HepG2 (cell line): ENCODE measurements around the gene PTPN18. TPM values are rescaled to one million over a fixed set of nuclear protein-coding genes. Genes with fewer than 3 reads are reported as not detected.

ENCODE experiments used
- ASH2L ChIP-seq: fragments of 300-600, 200-600 bp; sonication (generic); IDR thresholded peaks from 2 replicates; pipeline ENCODE4 v1.7.0; 2017; ENCODE audit warnings: low read depth, mild to moderate bottlenecking, moderate library complexity, mixed read lengths, low read length; ENCODE audit not compliant: insufficient read length
- BCL3 ChIP-seq: sonication (generic); formaldehyde crosslinking; IDR thresholded peaks from 2 replicates; pipeline ENCODE4 v1.5.1; 2020; ENCODE audit warnings: mild to moderate bottlenecking, missing genetic modification reagents, moderate library complexity
- CBFB ChIP-seq: sonication (generic); formaldehyde crosslinking; IDR thresholded peaks from 2 replicates; pipeline ENCODE4 v1.4.0; 2020; ENCODE audit warnings: missing genetic modification reagents
- CBX2 ChIP-seq, 2 experiments: fragments of 200-600 bp in 1 of 2; sonication (generic); formaldehyde crosslinking in 1 of 2; IDR thresholded peaks; 2 replicates each; pipeline versions ENCODE4 v1.7.0 to v1.8.1; 2018 to 2022; ENCODE audit warnings: low read depth in 2 of 2, low read length in 1 of 2, mild to moderate bottlenecking in 1 of 2, missing genetic modification reagents in 1 of 2
- EHMT2 ChIP-seq: fragments of 200-600 bp; sonication (generic); IDR thresholded peaks from 2 replicates; pipeline ENCODE4 v1.7.0; 2017; ENCODE audit warnings: antibody characterized with exemption, low read depth, low read length, borderline replicate concordance
- ESRRA ChIP-seq: sonication (generic); formaldehyde crosslinking; IDR thresholded peaks from 2 replicates; pipeline ENCODE4 v1.5.1; 2020; ENCODE audit warnings: mild to moderate bottlenecking, low read depth, missing genetic modification reagents
- FOXA3 ChIP-seq: IDR thresholded peaks from 2 replicates; pipeline ENCODE4 v1.6.1; 2016; ENCODE audit warnings: missing genetic modification reagents, missing compliant biosample characterization
- NCOA1 ChIP-seq: sonication (generic); formaldehyde crosslinking; IDR thresholded peaks from 2 replicates; pipeline ENCODE4 v1.9.0; 2021; ENCODE audit warnings: missing genetic modification reagents
- NFATC3 ChIP-seq: sonication (generic); formaldehyde crosslinking; IDR thresholded peaks from 2 replicates; pipeline ENCODE4 v1.5.1; 2020; ENCODE audit warnings: mild to moderate bottlenecking, missing genetic modification reagents
- NKX3-1 ChIP-seq: sonication (generic); formaldehyde crosslinking; IDR thresholded peaks from 2 replicates; pipeline ENCODE4 v1.5.0; 2020; ENCODE audit warnings: missing genetic modification reagents
- RXRA ChIP-seq: sonication (generic); formaldehyde crosslinking; IDR thresholded peaks from 2 replicates; pipeline ENCODE4 v1.5.1; 2020; ENCODE audit warnings: missing genetic modification reagents
- TBX3 ChIP-seq: fragments of 450-650 bp; IDR thresholded peaks from 2 replicates; pipeline ENCODE4 v1.6.1; 2017; ENCODE audit warnings: antibody characterized with exemption, mild to moderate bottlenecking, inconsistent platforms, borderline replicate concordance
- ZBTB42 ChIP-seq: sonication (generic); formaldehyde crosslinking; IDR thresholded peaks from 2 replicates; pipeline ENCODE4 v1.5.0; 2020; ENCODE audit warnings: mild to moderate bottlenecking, missing genetic modification reagents
- ZFP36 ChIP-seq: fragments of 150-350 bp; IDR thresholded peaks from 2 replicates; pipeline ENCODE4 v1.6.1; 2018; ENCODE audit warnings: borderline replicate concordance, low read length, low read depth; ENCODE audit not compliant: partially characterized antibody
- ZMAT5 ChIP-seq: sonication (generic); formaldehyde crosslinking; IDR thresholded peaks from 2 replicates; pipeline ENCODE4 v1.5.0; 2020; ENCODE audit warnings: mild to moderate bottlenecking, low read depth, missing genetic modification reagents, borderline replicate concordance
- ZNF160 ChIP-seq: sonication (generic); formaldehyde crosslinking; IDR thresholded peaks from 2 replicates; pipeline ENCODE4 v1.8.0; 2022; ENCODE audit warnings: mild to moderate bottlenecking, inconsistent platforms, missing genetic modification reagents
- ZNF234 ChIP-seq: sonication (generic); formaldehyde crosslinking; conservative IDR thresholded peaks from 2 replicates; pipeline ENCODE4 v1.5.1; 2020; ENCODE audit warnings: mild to moderate bottlenecking, missing genetic modification reagents
- ZNF362 ChIP-seq: sonication (generic); formaldehyde crosslinking; IDR thresholded peaks from 2 replicates; pipeline ENCODE4 v1.4.0; 2020; ENCODE audit warnings: missing genetic modification reagents, mild to moderate bottlenecking, borderline replicate concordance
- ZNF432 ChIP-seq: sonication (generic); formaldehyde crosslinking; IDR thresholded peaks from 2 replicates; pipeline ENCODE4 v1.5.0; 2020; ENCODE audit warnings: missing genetic modification reagents, mild to moderate bottlenecking, borderline replicate concordance
- polyA plus RNA-seq, 8 experiments: library from polyadenylated mRNA; depleted of rRNA in 3 of 8; stranded (reverse) in 7 of 8; unstranded in 1 of 8; fragments of >200 nt; fragmentation: Illumina TruSeq in 4 of 8; extraction: Trizol in 4 of 8; gene quantifications; 2 replicates each; pipeline versions ENCODE4 v1.2.1 to v1.2.3, GENCODE V29; 2011 to 2016; ENCODE audit warnings: low read depth in 4 of 8, missing spikeins in 1 of 8, mixed read lengths in 1 of 8; ENCODE audit not compliant: insufficient read depth in 1 of 8
- total RNA-seq, 5 experiments: library from RNA; depleted of rRNA; stranded (reverse); fragments of >200 nt; fragmentation: Illumina TruSeq; extraction: Trizol; gene quantifications; 2 replicates each; pipeline ENCODE4 v1.2.3, GENCODE V29; 2016; ENCODE audit warnings: low read depth in 1 of 5
- TF ChIP-seq, protein P1 (sequence below): sonication (generic); formaldehyde crosslinking; conservative IDR thresholded peaks from 2 replicates; pipeline ENCODE4 v1.4.0; 2020; ENCODE audit warnings: missing genetic modification reagents
- TF ChIP-seq, protein P2 (sequence below): sonication (generic); formaldehyde crosslinking; IDR thresholded peaks from 2 replicates; pipeline ENCODE4 v1.4.0; 2020; ENCODE audit warnings: missing genetic modification reagents
- TF ChIP-seq, protein P3 (sequence below): sonication (generic); formaldehyde crosslinking; IDR thresholded peaks from 2 replicates; pipeline ENCODE4 v1.5.0; 2020; ENCODE audit warnings: missing genetic modification reagents

Gene PTPN18
- total and polyA plus RNA-seq, 2 of the 13 experiments (the other 11 are each of a cell fraction or from before 2014, with no cell fraction given), result 14.8 to 39.6 TPM

DNA sequence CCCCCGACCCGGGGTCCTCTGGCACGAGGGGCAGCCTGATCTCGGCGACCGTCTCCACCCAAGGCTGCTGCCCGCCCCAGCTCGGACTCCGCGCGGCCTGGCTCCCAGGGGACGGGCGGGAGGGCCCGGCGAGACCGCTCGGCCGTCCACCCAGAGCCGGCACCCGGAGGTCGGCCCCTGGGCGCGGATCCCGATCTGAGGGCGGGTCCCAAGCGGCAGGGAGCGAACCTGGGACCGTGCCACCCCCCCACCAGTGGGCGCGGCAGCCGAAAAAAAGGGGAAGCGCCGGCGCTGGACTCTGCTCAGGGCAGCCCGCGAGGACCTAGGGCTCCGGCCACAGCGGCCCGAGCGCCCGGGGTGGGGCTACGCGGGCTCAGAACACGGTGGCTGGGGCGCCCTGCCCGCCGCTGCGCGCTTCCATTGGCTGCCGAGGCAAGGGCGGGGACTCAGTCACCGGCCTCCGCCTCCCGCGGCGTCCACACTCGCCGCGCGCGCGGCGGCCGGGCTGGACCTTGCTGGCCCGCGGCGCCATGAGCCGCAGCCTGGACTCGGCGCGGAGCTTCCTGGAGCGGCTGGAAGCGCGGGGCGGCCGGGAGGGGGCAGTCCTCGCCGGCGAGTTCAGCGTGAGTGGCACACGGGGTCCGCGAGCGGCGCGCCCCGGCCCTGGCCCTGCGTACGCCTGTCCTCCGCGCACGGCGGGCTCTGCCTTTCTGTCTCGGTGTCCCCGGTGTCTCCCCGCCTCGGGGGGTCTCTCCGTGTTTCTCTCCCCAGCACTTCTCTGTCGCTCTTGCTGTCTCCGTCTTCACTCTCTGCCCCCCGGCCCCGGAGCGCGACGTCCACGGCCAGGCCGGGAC is at the start of gene PTPN18 (continued):
- TF ChIP-seq NCOA1 (CRISPR knock-in tag) (no peak; the same call in 1 of the 2 replicates), CBX2 (IDR thresholded peaks at IDR 0.05; ENCODE audit: low read depth, low read length) (no peak), CBX2 (CRISPR knock-in tag; IDR thresholded peaks at IDR 0.05; ENCODE audit: low read depth) (0 out of 2 replicates have a peak, but pooled peaks have one; percentile 5), ZNF160 (CRISPR knock-in tag) (no peak), ASH2L (peak; percentile 89), FOXA3 (CRISPR knock-in tag) (peak; percentile 45; the same call in 1 of the 2 replicates), ESRRA (CRISPR knock-in tag) (no peak), NKX3-1 (CRISPR knock-in tag) (no peak), EHMT2 (no peak), ZBTB42 (CRISPR knock-in tag) (no peak; the same call in 1 of the 2 replicates), BCL3 (CRISPR knock-in tag) (peak; percentile 94), ZMAT5 (CRISPR knock-in tag) (no peak), ZFP36 (no peak), ZNF362 (peak; percentile 70; the same call in 1 of the 2 replicates), RXRA (CRISPR knock-in tag) (no peak), ZNF432 (CRISPR knock-in tag) (no peak), TBX3 (no peak), NFATC3 (CRISPR knock-in tag) (peak; percentile 72; the same call in 1 of the 2 replicates), CBFB (CRISPR knock-in tag) (0 out of 2 replicates have a peak, but pooled peaks have one; percentile 55), ZNF234 (CRISPR knock-in tag) (peak; percentile 93; the same call in 1 of the 2 replicates)
- TF ChIP-seq, protein P1, sequence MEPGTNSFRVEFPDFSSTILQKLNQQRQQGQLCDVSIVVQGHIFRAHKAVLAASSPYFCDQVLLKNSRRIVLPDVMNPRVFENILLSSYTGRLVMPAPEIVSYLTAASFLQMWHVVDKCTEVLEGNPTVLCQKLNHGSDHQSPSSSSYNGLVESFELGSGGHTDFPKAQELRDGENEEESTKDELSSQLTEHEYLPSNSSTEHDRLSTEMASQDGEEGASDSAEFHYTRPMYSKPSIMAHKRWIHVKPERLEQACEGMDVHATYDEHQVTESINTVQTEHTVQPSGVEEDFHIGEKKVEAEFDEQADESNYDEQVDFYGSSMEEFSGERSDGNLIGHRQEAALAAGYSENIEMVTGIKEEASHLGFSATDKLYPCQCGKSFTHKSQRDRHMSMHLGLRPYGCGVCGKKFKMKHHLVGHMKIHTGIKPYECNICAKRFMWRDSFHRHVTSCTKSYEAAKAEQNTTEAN, result peak; percentile 67; the same call in 1 of the 2 replicates
- TF ChIP-seq, protein P2, sequence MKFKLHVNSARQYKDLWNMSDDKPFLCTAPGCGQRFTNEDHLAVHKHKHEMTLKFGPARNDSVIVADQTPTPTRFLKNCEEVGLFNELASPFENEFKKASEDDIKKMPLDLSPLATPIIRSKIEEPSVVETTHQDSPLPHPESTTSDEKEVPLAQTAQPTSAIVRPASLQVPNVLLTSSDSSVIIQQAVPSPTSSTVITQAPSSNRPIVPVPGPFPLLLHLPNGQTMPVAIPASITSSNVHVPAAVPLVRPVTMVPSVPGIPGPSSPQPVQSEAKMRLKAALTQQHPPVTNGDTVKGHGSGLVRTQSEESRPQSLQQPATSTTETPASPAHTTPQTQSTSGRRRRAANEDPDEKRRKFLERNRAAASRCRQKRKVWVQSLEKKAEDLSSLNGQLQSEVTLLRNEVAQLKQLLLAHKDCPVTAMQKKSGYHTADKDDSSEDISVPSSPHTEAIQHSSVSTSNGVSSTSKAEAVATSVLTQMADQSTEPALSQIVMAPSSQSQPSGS (CRISPR knock-in tag), result 0 out of 2 replicates have a peak, but pooled peaks have one; percentile 33
- TF ChIP-seq, protein P3, sequence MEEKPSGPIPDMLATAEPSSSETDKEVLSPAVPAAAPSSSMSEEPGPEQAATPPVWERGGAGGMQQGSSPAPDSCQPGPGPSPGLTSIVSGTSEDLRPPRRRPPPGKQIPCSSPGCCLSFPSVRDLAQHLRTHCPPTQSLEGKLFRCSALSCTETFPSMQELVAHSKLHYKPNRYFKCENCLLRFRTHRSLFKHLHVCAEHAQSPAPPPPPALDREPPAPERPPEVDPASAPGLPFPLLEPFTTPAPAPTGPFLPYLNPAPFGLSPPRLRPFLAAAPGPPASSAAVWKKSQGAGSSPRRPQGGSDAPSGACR (CRISPR knock-in tag), result 0 out of 2 replicates have a peak, but pooled peaks have one; percentile 9
